Measurements from ENCODE around the gene MAPK8IP2.
"Not testable (repeated sequence)": the region's sequence is repeated elsewhere in the genome, so short reads cannot be mapped to it uniquely, and the experiment has no call there.

Gene MAPK8IP2

DNA sequence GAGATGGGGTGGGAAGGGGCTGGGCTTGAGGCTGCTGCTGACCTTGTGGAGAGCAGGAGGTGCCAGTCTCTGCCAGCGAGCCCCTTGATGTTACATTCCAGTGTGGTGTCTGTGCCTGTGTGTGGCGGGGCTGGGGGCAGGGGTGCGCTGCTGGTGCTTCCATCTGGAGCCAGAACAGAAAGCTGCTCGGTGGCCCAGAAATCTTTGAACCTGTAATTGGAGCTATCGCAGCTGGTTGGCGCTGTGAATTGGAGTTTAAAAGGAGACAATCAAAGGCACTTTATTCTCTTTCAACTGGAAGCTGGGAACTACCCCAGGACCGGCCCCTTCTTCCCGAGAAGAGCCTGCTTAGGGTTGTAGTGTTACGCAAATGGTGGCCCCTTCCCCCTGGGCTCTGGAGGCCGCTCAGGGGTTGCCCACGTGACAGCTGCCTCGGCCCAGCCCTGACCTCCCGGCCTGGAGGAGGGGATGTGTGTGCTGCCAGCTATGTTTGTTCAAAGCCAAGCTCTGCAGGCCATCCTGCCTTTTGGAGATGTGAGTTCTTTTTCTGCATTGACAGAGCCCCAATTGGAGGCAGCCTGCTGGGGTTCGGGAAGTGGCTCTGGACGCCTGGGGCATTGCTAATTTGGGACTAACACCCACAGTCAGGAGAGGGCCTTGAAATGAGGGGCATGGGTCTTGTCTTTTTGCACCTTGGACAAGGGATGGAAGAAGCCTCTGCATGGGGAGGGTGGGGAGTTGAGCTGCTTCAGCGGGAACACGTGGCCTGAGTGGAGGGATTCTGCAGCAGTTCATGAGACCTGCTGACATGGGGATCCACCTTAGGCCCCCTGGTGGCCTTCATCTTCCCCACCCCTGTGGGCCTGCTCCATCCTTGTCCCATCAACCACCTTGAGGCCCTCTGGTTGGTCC, 41.4 kb downstream of the MAPK8IP2 start:
- DNase-seq, result no peak

- DNase-seq, result not testable (repeated sequence)
Measured at GRCh38 chr22:50643021-50643820, 42.6 kb downstream of the MAPK8IP2 start.

- not testable (repeated sequence) for DNase-seq
Measured at GRCh38 chr22:50643821-50644101, 43.2 kb downstream of the MAPK8IP2 start.

GRCh38 chr22:50653256-50653655, 52.7 kb downstream of the MAPK8IP2 start:
- DNase-seq, result no peak

- DNase-seq, result not testable (repeated sequence)
Measured at GRCh38 chr22:50654664-50655063, 54.1 kb downstream of the MAPK8IP2 start.

GRCh38 chr22:50656122-50657070, 55.8 kb downstream of the MAPK8IP2 start:
- no peak for DNase-seq

GRCh38 chr22:50657925-50658324, 57.3 kb downstream of the MAPK8IP2 start:
- no peak for DNase-seq

DNA sequence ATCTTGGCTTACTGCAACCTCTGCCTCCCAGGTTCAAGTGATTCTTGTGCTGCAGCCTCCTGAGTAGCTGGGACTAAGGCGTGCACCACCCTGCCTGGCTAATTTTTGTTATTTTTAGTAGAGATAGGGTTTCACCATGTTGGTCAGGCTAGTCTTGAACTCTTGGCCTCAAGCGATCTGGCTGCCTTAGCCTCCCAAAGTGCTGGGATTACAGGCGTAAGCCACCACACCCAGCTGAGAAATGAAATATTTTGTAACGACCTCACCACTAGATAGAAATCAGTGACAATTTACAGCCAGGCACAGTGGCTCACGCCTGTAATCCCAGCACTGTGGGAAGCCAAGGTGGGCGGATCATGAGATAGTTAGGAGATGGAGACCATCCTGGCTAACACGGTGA, 59.1 kb downstream of the MAPK8IP2 start:
- DNase-seq, result not testable (repeated sequence)

DNA sequence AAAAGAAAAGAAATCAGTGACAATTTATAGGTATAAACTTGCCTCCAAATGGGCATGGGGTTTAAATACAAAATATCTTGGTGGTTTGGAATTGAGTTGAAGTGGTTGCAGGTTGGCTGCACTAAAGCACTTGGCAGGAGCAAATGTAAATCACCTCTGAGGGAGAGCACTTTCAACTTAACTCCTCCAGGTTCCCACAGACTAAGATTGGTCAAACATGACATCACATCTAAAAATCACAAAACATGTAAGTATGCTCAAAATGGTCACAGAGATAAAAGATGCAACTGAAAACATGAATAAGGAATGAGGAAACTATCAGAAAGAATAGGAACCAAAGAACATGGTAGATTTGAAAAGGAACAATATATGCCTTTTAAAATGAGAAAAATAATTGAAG, 59.7 kb downstream of the MAPK8IP2 start:
- DNase-seq, result no peak
